Duodenal mucosa (tissue), 2 donors: ENCODE measurements around the gene EVC2.
"Not testable (repeated sequence)": the region's sequence is repeated elsewhere in the genome, so short reads cannot be mapped to it uniquely, and the experiment has no call there.

Experiments used
- H3K27ac ChIP-seq: one replicate; pipeline ENCODE4 v1.7.0; 2013; ENCODE audit warnings: low read depth, low read length
- H3K27me3 ChIP-seq, 2 donors: one replicate each; pipeline ENCODE4 v1.7.0; 2013; ENCODE audit warnings: low read length in 2 of 2, control low read depth in 1 of 2; ENCODE audit not compliant: insufficient read depth in 2 of 2, control insufficient read depth in 1 of 2
- H3K36me3 ChIP-seq, 2 donors: one replicate each; pipeline ENCODE4 v1.7.0; 2013; ENCODE audit warnings: low read length in 2 of 2, control low read depth in 1 of 2; ENCODE audit not compliant: insufficient read depth in 2 of 2, control insufficient read depth in 1 of 2
- H3K4me1 ChIP-seq, 2 donors: one replicate each; pipeline ENCODE4 v1.7.0; 2013; ENCODE audit warnings: low read length in 2 of 2, control low read depth in 1 of 2; ENCODE audit not compliant: insufficient read depth in 2 of 2, control insufficient read depth in 1 of 2
- H3K4me3 ChIP-seq, 2 donors: one replicate each; pipeline ENCODE4 v1.7.0; 2013; ENCODE audit warnings: low read length in 2 of 2, low read depth in 1 of 2
- H3K9ac ChIP-seq, 2 donors: one replicate each; pipeline ENCODE4 v1.7.0; 2013; ENCODE audit warnings: low read length in 2 of 2, low read depth in 1 of 2
- H3K9me3 ChIP-seq, 2 donors: one replicate each; pipeline ENCODE4 v1.7.0; 2013; ENCODE audit warnings: low read length in 2 of 2, control low read depth in 1 of 2; ENCODE audit not compliant: control insufficient read depth in 1 of 2

Gene EVC2

GRCh38 chr4:5616331-5616950 lies 91.9 kb downstream of the EVC2 start:
- H3K27ac ChIP-seq = no peak overlapping the region
- H3K9me3 ChIP-seq = no peaks in the 10 kb centered on the region
- no peaks in the 10 kb centered on the region for H3K27me3 ChIP-seq
- H3K4me1 ChIP-seq = no peaks in the 10 kb centered on the region
- no peak overlapping the region for H3K9ac ChIP-seq
- no peak overlapping the region for H3K4me3 ChIP-seq
- H3K36me3 ChIP-seq = peaks cover 0 to 6% of the 10 kb centered on the region in 2 donors

GRCh38 chr4:5615496-5616075 lies 92.8 kb downstream of the EVC2 start:
- Histone ChIP-seq H3K9ac (no peak overlapping the region), H3K9me3 (no peaks in the 10 kb centered on the region), H3K27ac (no peak overlapping the region), H3K4me1 (no peaks in the 10 kb centered on the region), H3K27me3 (no peaks in the 10 kb centered on the region), H3K36me3 (peaks cover 0 to 6% of the 10 kb centered on the region in 2 donors), H3K4me3 (no peak overlapping the region)

- Histone ChIP-seq H3K9me3 (no peaks in the 10 kb centered on the region), H3K27ac (no peak overlapping the region), H3K36me3 (peaks cover 0 to 3% of the 10 kb centered on the region in 2 donors), H3K4me3 (no peak overlapping the region), H3K4me1 (no peaks in the 10 kb centered on the region), H3K27me3 (no peaks in the 10 kb centered on the region), H3K9ac (no peak overlapping the region)
Observed at GRCh38 chr4:5611750-5612149, 96.6 kb downstream of the EVC2 start.

- Histone ChIP-seq H3K4me3 (no peak overlapping the region), H3K4me1 (no peaks in the 10 kb centered on the region), H3K9me3 (no peaks in the 10 kb centered on the region), H3K9ac (no peak overlapping the region), H3K27ac (no peak overlapping the region), H3K36me3 (no peaks in the 10 kb centered on the region), H3K27me3 (no peaks in the 10 kb centered on the region)
Observed at GRCh38 chr4:5609306-5610007, 98.9 kb downstream of the EVC2 start.

GRCh38 chr4:5593828-5594227 lies 114.5 kb downstream of the EVC2 start:
- not testable (repeated sequence) for H3K4me1 ChIP-seq, H3K9ac ChIP-seq, H3K27ac ChIP-seq, H3K36me3 ChIP-seq, H3K4me3 ChIP-seq, H3K9me3 ChIP-seq, H3K27me3 ChIP-seq

- H3K36me3 ChIP-seq = peaks cover 0 to 4% of the 10 kb centered on the region in 2 donors
- no peak overlapping the region for H3K4me3 ChIP-seq
- H3K4me1 ChIP-seq = no peaks in the 10 kb centered on the region
- no peak overlapping the region for H3K27ac ChIP-seq
- H3K9ac ChIP-seq = no peak overlapping the region
- no peaks in the 10 kb centered on the region for H3K27me3 ChIP-seq
- H3K9me3 ChIP-seq = no peaks in the 10 kb centered on the region
Observed at GRCh38 chr4:5592272-5592671, 116.1 kb downstream of the EVC2 start.

- Histone ChIP-seq H3K9me3 (no peaks in the 10 kb centered on the region), H3K36me3 (peaks cover 0 to 4% of the 10 kb centered on the region in 2 donors), H3K4me3 (no peak overlapping the region), H3K9ac (no peak overlapping the region), H3K27me3 (no peaks in the 10 kb centered on the region), H3K4me1 (no peaks in the 10 kb centered on the region), H3K27ac (no peak overlapping the region)
Observed at GRCh38 chr4:5589495-5589894, 118.9 kb downstream of the EVC2 start.

GRCh38 chr4:5588046-5588445 lies 120.3 kb downstream of the EVC2 start:
- Histone ChIP-seq H3K36me3 (peaks cover 0 to 4% of the 10 kb centered on the region in 2 donors), H3K4me3 (no peak overlapping the region), H3K27me3 (no peaks in the 10 kb centered on the region)

GRCh38 chr4:5575941-5576340 lies 132.4 kb downstream of the EVC2 start:
- no peaks in the 10 kb centered on the region for H3K4me1 ChIP-seq
- H3K36me3 ChIP-seq = no peaks in the 10 kb centered on the region
- no peak overlapping the region for H3K4me3 ChIP-seq
- no peaks in the 10 kb centered on the region for H3K27me3 ChIP-seq
- H3K27ac ChIP-seq = no peak overlapping the region
- no peaks in the 10 kb centered on the region for H3K9me3 ChIP-seq
- no peak overlapping the region for H3K9ac ChIP-seq

More at GRCh38 chr4:5588046-5588445, 120.3 kb downstream of the EVC2 start:
- no peaks in the 10 kb centered on the region for H3K9me3 ChIP-seq
- H3K9ac ChIP-seq = no peak overlapping the region
- H3K27ac ChIP-seq = no peak overlapping the region
- no peaks in the 10 kb centered on the region for H3K4me1 ChIP-seq

GRCh38 chr4:5574386-5574785 lies 134.0 kb downstream of the EVC2 start:
- H3K9me3 ChIP-seq = no peaks in the 10 kb centered on the region

More at GRCh38 chr4:5574386-5574785, 134.0 kb downstream of the EVC2 start:
- no peak overlapping the region for H3K27ac ChIP-seq
- no peaks in the 10 kb centered on the region for H3K4me1 ChIP-seq
- H3K36me3 ChIP-seq = no peaks in the 10 kb centered on the region
- H3K9ac ChIP-seq = no peak overlapping the region
- H3K4me3 ChIP-seq = no peak overlapping the region
- no peaks in the 10 kb centered on the region for H3K27me3 ChIP-seq
